HL-60 (cell line): ENCODE results near the gene MYLK2.

Experiments used
- DNase-seq, 2 experiments: peaks; one replicate each; pipeline ENCODE4 v3.0.0-alpha.2; 2010 to 2020; ENCODE audit warnings: low read depth in 1 of 2, low spot score in 1 of 2
- H3K27ac ChIP-seq: fragments of 250-450 bp; sonication (Bioruptor Pico); replicated peaks from 2 replicates; pipeline ENCODE4 v1.5.1; 2020; ENCODE audit warnings: mild to moderate bottlenecking, moderate library complexity
- H3K27me3 ChIP-seq: fragments of 250-450 bp; sonication (Bioruptor Pico); 2 replicates; pipeline ENCODE4 v1.5.1; 2021; ENCODE audit warnings: mild to moderate bottlenecking, moderate library complexity; ENCODE audit not compliant: insufficient read depth, poor library complexity, severe bottlenecking
- H3K4me3 ChIP-seq: replicated peaks from 2 replicates; pipeline ENCODE4 v1.5.1; 2011; ENCODE audit warnings: mild to moderate bottlenecking, control low read depth, low read length; ENCODE audit not compliant: insufficient read depth
- GABPA ChIP-seq: IDR thresholded peaks from 2 replicates; pipeline ENCODE4 v1.6.1; 2012; ENCODE audit warnings: low read depth
- POLR2AphosphoS5 ChIP-seq: IDR thresholded peaks from 2 replicates; pipeline ENCODE4 v1.6.1; 2012; ENCODE audit warnings: low read depth
- SPI1 ChIP-seq: IDR thresholded peaks from 2 replicates; pipeline ENCODE4 v1.6.1; 2012; ENCODE audit warnings: low read depth, mild to moderate bottlenecking, borderline replicate concordance
- long read RNA-seq: library from polyadenylated mRNA; unstranded; transcript quantifications from one replicate; pipeline ENCODE4 v2.0.0, GENCODE V29; 2020
- TF ChIP-seq, protein P1 (sequence below): IDR thresholded peaks from 2 replicates; pipeline ENCODE4 v1.6.1; 2012; ENCODE audit warnings: low read depth; ENCODE audit not compliant: insufficient replicate concordance
- TF ChIP-seq, protein P2 (sequence below): IDR thresholded peaks from one replicate; pipeline ENCODE4 v1.5.1; 2011; ENCODE audit warnings: low read length, control low read depth, inconsistent platforms; ENCODE audit not compliant: insufficient read depth

Gene MYLK2
- long read RNA-seq, partial matches to known transcripts: 0 of 1 reads
- long read RNA-seq, other reads (novel, unspliced or antisense): 1 of 1 reads

- no peak within 1 kb of the TSS for H3K27ac ChIP-seq
- no peak within 1 kb of the TSS for H3K4me3 ChIP-seq
- no peaks in the 10 kb centered on the region for H3K27me3 ChIP-seq
- TF ChIP-seq GABPA: no peak
- no peak for TF ChIP-seq POLR2AphosphoS5
- TF ChIP-seq SPI1: no peak
- TF ChIP-seq, protein P1, sequence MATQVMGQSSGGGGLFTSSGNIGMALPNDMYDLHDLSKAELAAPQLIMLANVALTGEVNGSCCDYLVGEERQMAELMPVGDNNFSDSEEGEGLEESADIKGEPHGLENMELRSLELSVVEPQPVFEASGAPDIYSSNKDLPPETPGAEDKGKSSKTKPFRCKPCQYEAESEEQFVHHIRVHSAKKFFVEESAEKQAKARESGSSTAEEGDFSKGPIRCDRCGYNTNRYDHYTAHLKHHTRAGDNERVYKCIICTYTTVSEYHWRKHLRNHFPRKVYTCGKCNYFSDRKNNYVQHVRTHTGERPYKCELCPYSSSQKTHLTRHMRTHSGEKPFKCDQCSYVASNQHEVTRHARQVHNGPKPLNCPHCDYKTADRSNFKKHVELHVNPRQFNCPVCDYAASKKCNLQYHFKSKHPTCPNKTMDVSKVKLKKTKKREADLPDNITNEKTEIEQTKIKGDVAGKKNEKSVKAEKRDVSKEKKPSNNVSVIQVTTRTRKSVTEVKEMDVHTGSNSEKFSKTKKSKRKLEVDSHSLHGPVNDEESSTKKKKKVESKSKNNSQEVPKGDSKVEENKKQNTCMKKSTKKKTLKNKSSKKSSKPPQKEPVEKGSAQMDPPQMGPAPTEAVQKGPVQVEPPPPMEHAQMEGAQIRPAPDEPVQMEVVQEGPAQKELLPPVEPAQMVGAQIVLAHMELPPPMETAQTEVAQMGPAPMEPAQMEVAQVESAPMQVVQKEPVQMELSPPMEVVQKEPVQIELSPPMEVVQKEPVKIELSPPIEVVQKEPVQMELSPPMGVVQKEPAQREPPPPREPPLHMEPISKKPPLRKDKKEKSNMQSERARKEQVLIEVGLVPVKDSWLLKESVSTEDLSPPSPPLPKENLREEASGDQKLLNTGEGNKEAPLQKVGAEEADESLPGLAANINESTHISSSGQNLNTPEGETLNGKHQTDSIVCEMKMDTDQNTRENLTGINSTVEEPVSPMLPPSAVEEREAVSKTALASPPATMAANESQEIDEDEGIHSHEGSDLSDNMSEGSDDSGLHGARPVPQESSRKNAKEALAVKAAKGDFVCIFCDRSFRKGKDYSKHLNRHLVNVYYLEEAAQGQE: no peak
- TF ChIP-seq, protein P2, sequence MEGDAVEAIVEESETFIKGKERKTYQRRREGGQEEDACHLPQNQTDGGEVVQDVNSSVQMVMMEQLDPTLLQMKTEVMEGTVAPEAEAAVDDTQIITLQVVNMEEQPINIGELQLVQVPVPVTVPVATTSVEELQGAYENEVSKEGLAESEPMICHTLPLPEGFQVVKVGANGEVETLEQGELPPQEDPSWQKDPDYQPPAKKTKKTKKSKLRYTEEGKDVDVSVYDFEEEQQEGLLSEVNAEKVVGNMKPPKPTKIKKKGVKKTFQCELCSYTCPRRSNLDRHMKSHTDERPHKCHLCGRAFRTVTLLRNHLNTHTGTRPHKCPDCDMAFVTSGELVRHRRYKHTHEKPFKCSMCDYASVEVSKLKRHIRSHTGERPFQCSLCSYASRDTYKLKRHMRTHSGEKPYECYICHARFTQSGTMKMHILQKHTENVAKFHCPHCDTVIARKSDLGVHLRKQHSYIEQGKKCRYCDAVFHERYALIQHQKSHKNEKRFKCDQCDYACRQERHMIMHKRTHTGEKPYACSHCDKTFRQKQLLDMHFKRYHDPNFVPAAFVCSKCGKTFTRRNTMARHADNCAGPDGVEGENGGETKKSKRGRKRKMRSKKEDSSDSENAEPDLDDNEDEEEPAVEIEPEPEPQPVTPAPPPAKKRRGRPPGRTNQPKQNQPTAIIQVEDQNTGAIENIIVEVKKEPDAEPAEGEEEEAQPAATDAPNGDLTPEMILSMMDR: no peak
- no peak for DNase-seq
Measured at GRCh38 chr20:31819083-31819784, at the start of gene MYLK2. Gene MYLK2, plus strand, starts transcription at chr20:31819356. Its CDS starts 225 bp downstream, at chr20:31819581.

DNA sequence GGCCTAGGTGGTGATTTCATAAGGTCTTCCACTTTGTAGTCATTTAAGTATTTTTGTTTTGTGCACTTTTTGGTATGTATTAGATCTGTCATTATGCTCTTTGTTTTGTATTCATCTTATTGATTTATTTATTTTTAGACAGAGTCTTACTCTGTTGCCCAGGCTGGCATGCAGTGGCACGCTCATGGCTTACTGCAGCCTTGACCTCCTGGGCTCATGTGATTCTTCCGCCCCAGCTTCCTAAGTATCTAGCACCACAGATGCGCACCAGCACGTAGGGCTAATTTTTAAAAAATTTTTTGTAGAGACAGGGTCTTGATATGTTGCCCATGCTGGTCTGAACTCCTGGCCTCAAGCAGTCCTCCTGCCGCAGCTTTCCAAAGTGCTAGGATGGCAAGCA, 49.5 kb upstream of the MYLK2 start:
- no peak overlapping the region for H3K27ac ChIP-seq
- no peak overlapping the region for H3K4me3 ChIP-seq
- TF ChIP-seq, protein P2: no peak
- TF ChIP-seq GABPA (no peak), SPI1 (no peak), POLR2AphosphoS5 (no peak)
- TF ChIP-seq, protein P1: no peak
- H3K27me3 ChIP-seq: no peaks in the 10 kb centered on the region
- DNase-seq: no peak

DNA sequence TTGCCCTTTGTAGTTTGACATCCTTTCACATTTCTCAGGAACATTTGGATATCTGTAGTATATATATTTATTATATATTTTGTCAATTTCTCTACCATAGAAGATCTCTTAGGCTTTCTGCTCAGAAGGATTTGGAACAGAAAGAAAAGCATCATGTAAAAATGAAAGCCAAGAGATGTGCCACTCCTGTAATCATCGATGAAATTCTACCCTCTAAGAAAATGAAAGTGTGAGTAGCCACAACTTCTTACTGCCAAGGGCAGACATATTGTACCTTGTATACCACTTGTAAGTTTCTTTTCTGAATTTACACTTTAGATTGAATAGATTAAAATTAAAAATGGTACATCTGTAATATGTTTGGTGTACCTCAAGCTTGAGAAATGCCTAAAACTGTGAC, 48.9 kb upstream of the MYLK2 start:
- Histone ChIP-seq H3K27ac (no peak overlapping the region), H3K27me3 (no peaks in the 10 kb centered on the region), H3K4me3 (no peak overlapping the region)
- no peak for DNase-seq
- no peak for TF ChIP-seq GABPA
- no peak for TF ChIP-seq POLR2AphosphoS5
- TF ChIP-seq, protein P1: no peak
- TF ChIP-seq SPI1: no peak
- TF ChIP-seq, protein P2: no peak
